GM11168 (cell line): ENCODE measurements around the gene CHST11.

Source experiments
- in situ Hi-C: fragments of 300-500 bp; cut with MboI; formaldehyde crosslinking; loops from one replicate; pipeline ENCODE4 v1.12.0; 2022; ENCODE audit warnings: low sequenced_read_pairs; ENCODE audit not compliant: unreplicated experiment

Gene CHST11

GRCh38 chr12:104615048-104615561, 158.4 kb downstream of the CHST11 start:
- in situ Hi-C loops, result no loop called here

GRCh38 chr12:104618691-104619090, 161.9 kb downstream of the CHST11 start:
- in situ Hi-C loops, result no loop called here

GRCh38 chr12:104619305-104619704, 162.6 kb downstream of the CHST11 start:
- in situ Hi-C loops, result no loop called here

GRCh38 chr12:104620837-104621531, 164.2 kb downstream of the CHST11 start:
- in situ Hi-C loops, result no loop called here

- in situ Hi-C loops, result no loop called here
Observed at GRCh38 chr12:104622928-104623327, 166.2 kb downstream of the CHST11 start.

GRCh38 chr12:104623883-104624282, 167.1 kb downstream of the CHST11 start:
- in situ Hi-C loops, result no loop called here

GRCh38 chr12:104624529-104624928, 167.8 kb downstream of the CHST11 start:
- in situ Hi-C loops, result no loop called here

GRCh38 chr12:104626069-104626837, 169.5 kb downstream of the CHST11 start:
- in situ Hi-C loops, result no loop called here

- in situ Hi-C loops, result no loop called here
Observed at GRCh38 chr12:104627231-104627989, 170.7 kb downstream of the CHST11 start.

GRCh38 chr12:104627990-104628830, 171.5 kb downstream of the CHST11 start:
- in situ Hi-C loops, result no loop called here

GRCh38 chr12:104628831-104629135, 172.0 kb downstream of the CHST11 start:
- in situ Hi-C loops, result no loop called here

- in situ Hi-C loops, result no loop called here
Observed at GRCh38 chr12:104630230-104630670, 173.5 kb downstream of the CHST11 start.

GRCh38 chr12:104631867-104632266, 175.1 kb downstream of the CHST11 start:
- in situ Hi-C loops, result no loop called here

GRCh38 chr12:104632724-104633201, 176.0 kb downstream of the CHST11 start:
- in situ Hi-C loops, result no loop called here

- in situ Hi-C loops, result no loop called here
Observed at GRCh38 chr12:104634044-104634443, 177.3 kb downstream of the CHST11 start.

- in situ Hi-C loops, result no loop called here
Observed at GRCh38 chr12:104634852-104635251, 178.1 kb downstream of the CHST11 start.

- in situ Hi-C loops, result no loop called here
Observed at GRCh38 chr12:104635607-104636343, 179.0 kb downstream of the CHST11 start.

GRCh38 chr12:104636496-104636895, 179.7 kb downstream of the CHST11 start:
- in situ Hi-C loops, result no loop called here

GRCh38 chr12:104637604-104638003, 180.9 kb downstream of the CHST11 start:
- in situ Hi-C loops, result no loop called here
